Calu3 (cell line): ENCODE measurements around the gene MT1X. TPM values are rescaled to one million over a fixed set of nuclear protein-coding genes. Genes with fewer than 3 reads are reported as not detected.
A peak's percentile ranks its signal among the peaks of the same experiment; 100 is the strongest.
"Not testable (repeated sequence)": the region's sequence is repeated elsewhere in the genome, so short reads cannot be mapped to it uniquely, and the experiment has no call there.

ENCODE experiments used
- BruUV-seq: library from RNA; stranded (reverse); fragments of 400-500 nt; replicated peaks from 2 replicates; lab custom pipeline; 2021; lab: Mats Ljungman, UMichigan
- CTCF ChIA-PET: fragments of 300-600 bp; sonication (Branson Sonifier 250); formaldehyde crosslinking; loops from one replicate; lab custom pipeline; 2022; ENCODE audit warnings: antibody characterized with exemption; lab: Charles Lee
- DNase-seq: peaks from one replicate; pipeline ENCODE4 v3.0.0; 2022
- H3K27ac Mint-ChIP-seq: one replicate; pipeline ENCODE4 v1.8.0; 2022; ENCODE audit warnings: mixed read lengths; ENCODE audit not compliant: unreplicated experiment
- H3K27me3 Mint-ChIP-seq: one replicate; pipeline ENCODE4 v1.8.0; 2022; ENCODE audit warnings: mixed read lengths; ENCODE audit not compliant: unreplicated experiment
- H3K36me3 Mint-ChIP-seq: one replicate; pipeline ENCODE4 v1.8.0; 2022; ENCODE audit warnings: mild to moderate bottlenecking, moderate library complexity, mixed read lengths; ENCODE audit not compliant: insufficient read depth, unreplicated experiment
- H3K4me1 Mint-ChIP-seq: one replicate; pipeline ENCODE4 v1.8.0; 2022; ENCODE audit warnings: mild to moderate bottlenecking, low read depth, mixed read lengths; ENCODE audit not compliant: unreplicated experiment
- H3K4me3 Mint-ChIP-seq: one replicate; pipeline ENCODE4 v1.8.0; 2022; ENCODE audit warnings: mild to moderate bottlenecking, low read depth, moderate library complexity, mixed read lengths; ENCODE audit not compliant: unreplicated experiment
- H3K9me3 Mint-ChIP-seq: one replicate; pipeline ENCODE4 v1.8.0; 2022; ENCODE audit warnings: low read depth, mixed read lengths; ENCODE audit not compliant: unreplicated experiment
- CTCF ChIP-seq: fragments of 200-600 bp; IDR thresholded peaks from one replicate; pipeline ENCODE4 v1.8.0; 2022; ENCODE audit warnings: antibody characterized with exemption; ENCODE audit not compliant: unreplicated experiment
- intact Hi-C: fragments of 100-400 bp; cut with micrococcal nuclease; formaldehyde crosslinking; loops from one replicate; pipeline ENCODE4 v1.10.0; 2022; ENCODE audit not compliant: unreplicated experiment
- total RNA-seq: library from RNA; stranded (reverse); gene quantifications from 2 replicates; pipeline ENCODE4 v1.2.3, GENCODE V29; 2022

Gene MT1X
- total RNA-seq, 1 experiment from 2014 or later = 5.3 TPM

GRCh38 chr16:56667581-56668571 lies 14.4 kb upstream of the MT1X start, which contains the start of gene MT1G:
MT1G (minus strand) TSS chr16:56668065; CDS start chr16:56667993, 72 bp downstream.
- Mint-ChIP-seq H3K27ac (no peak within 1 kb of the TSS), H3K4me1 (no peaks in the 10 kb centered on the region), H3K4me3 (peak within 1 kb of the TSS; percentile 19), H3K27me3 (peaks cover 100% of the 10 kb centered on the region), H3K9me3 (no peaks in the 10 kb centered on the region), H3K36me3 (no peaks in the 10 kb centered on the region)
- CTCF ChIA-PET = interaction anchor here (0.8 kb wide), 1 partner anchor 8 kb away, joined by 3 read pairs; no protein-coding TSS in a partner anchor
- no peak for TF ChIP-seq CTCF
- no TSS peak for BruUV-seq
- DNase-seq = no peak
- intact Hi-C loops = no loop called here

GRCh38 chr16:56669005-56669839 lies 13.0 kb upstream of the MT1X start, which contains the start of gene MT1H:
MT1H (plus strand) TSS chr16:56669814; CDS start chr16:56669885, 71 bp downstream.
- H3K4me3 Mint-ChIP-seq = no peak within 1 kb of the TSS
- DNase-seq = no peak
- intact Hi-C loops = no loop called here
- BruUV-seq = no TSS peak
- H3K36me3 Mint-ChIP-seq = no peaks in the 10 kb centered on the region
- peaks cover 100% of the 10 kb centered on the region for H3K27me3 Mint-ChIP-seq
- no peak for TF ChIP-seq CTCF
- CTCF ChIA-PET = interaction anchor here (0.8 kb wide), 1 partner anchor 9 kb away, joined by 3 read pairs; no protein-coding TSS in a partner anchor
- H3K27ac Mint-ChIP-seq = no peak within 1 kb of the TSS
- no peaks in the 10 kb centered on the region for H3K4me1 Mint-ChIP-seq
- no peaks in the 10 kb centered on the region for H3K9me3 Mint-ChIP-seq

- Mint-ChIP-seq H3K36me3 (no peaks in the 10 kb centered on the region), H3K27me3 (peaks cover 100% of the 10 kb centered on the region), H3K4me1 (no peaks in the 10 kb centered on the region), H3K4me3 (no peak overlapping the region), H3K27ac (no peak overlapping the region), H3K9me3 (no peaks in the 10 kb centered on the region)
- no peak for TF ChIP-seq CTCF
- BruUV-seq = no TSS peak
- no peak for DNase-seq
- intact Hi-C loops = no loop called here
- CTCF ChIA-PET = no interaction called here
Observed at GRCh38 chr16:56669840-56670619, 12.2 kb upstream of the MT1X start.

- no peak for DNase-seq
- Mint-ChIP-seq H3K9me3 (no peaks in the 10 kb centered on the region), H3K27ac (no peak overlapping the region), H3K4me1 (no peaks in the 10 kb centered on the region), H3K27me3 (peaks cover 100% of the 10 kb centered on the region), H3K4me3 (no peak overlapping the region), H3K36me3 (no peaks in the 10 kb centered on the region)
- CTCF ChIA-PET = no interaction called here
- no TSS peak for BruUV-seq
- intact Hi-C loops = no loop called here
- TF ChIP-seq CTCF = no peak
Observed at GRCh38 chr16:56670620-56670934, 11.7 kb upstream of the MT1X start.

- DNase-seq, BruUV-seq, H3K4me3 Mint-ChIP-seq, intact Hi-C loops, H3K4me1 Mint-ChIP-seq, H3K36me3 Mint-ChIP-seq, H3K9me3 Mint-ChIP-seq, H3K27ac Mint-ChIP-seq: not testable (repeated sequence)
- peaks cover 100% of the 10 kb centered on the region for H3K27me3 Mint-ChIP-seq
- CTCF ChIA-PET = interaction anchor here (1.2 kb wide), 1 partner anchor 71 kb away, joined by 6 read pairs; no protein-coding TSS in a partner anchor
Observed at GRCh38 chr16:56671691-56672090, 10.6 kb upstream of the MT1X start.
